SK-N-SH treated with all-trans-retinoic acid at 6 μM for 48 hours (cell line): Measurements from ENCODE around the gene RBM28.

Experiments used
- ATAC-seq: fragments of 200-7000 bp; cut with Tn5 transposase; 3 replicates; pipeline ENCODE4 v1.9.1; 2020; ENCODE audit warnings: mild to moderate bottlenecking, moderate library complexity
- ARNTL ChIP-seq: fragments of 450-650 bp; formaldehyde crosslinking; IDR thresholded peaks from 2 replicates; pipeline ENCODE4 v1.5.0; 2020; ENCODE audit warnings: low read depth, mild to moderate bottlenecking, moderate library complexity, borderline replicate concordance
- BACH2 ChIP-seq: fragments of 250-450 bp; sonication (Bioruptor Pico); IDR thresholded peaks from 2 replicates; pipeline ENCODE4 v1.9.0; 2021; ENCODE audit warnings: mild to moderate bottlenecking, borderline replicate concordance
- CREB5 ChIP-seq: fragments of 250-450 bp; sonication (Bioruptor Pico); IDR thresholded peaks from 2 replicates; pipeline ENCODE4 v1.5.1; 2020; ENCODE audit warnings: low read depth, mild to moderate bottlenecking, moderate library complexity
- CSDC2 ChIP-seq: fragments of 250-450 bp; sonication (Bioruptor Pico); IDR thresholded peaks from 2 replicates; pipeline ENCODE4 v1.5.0; 2020; ENCODE audit warnings: mild to moderate bottlenecking, moderate library complexity
- CSRNP3 ChIP-seq: fragments of 250-450 bp; sonication (Bioruptor Pico); IDR thresholded peaks from 2 replicates; pipeline ENCODE4 v1.5.1; 2021; ENCODE audit warnings: mild to moderate bottlenecking, moderate library complexity
- ESRRG ChIP-seq: fragments of 250-450 bp; sonication (Bioruptor Pico); IDR thresholded peaks from 2 replicates; pipeline ENCODE4 v1.6.1; 2021; ENCODE audit warnings: mild to moderate bottlenecking
- GLIS3 ChIP-seq: fragments of 250-450 bp; sonication (Bioruptor Pico); IDR thresholded peaks from 2 replicates; pipeline ENCODE4 v1.5.0; 2020; ENCODE audit warnings: mild to moderate bottlenecking, moderate library complexity
- ISL1 ChIP-seq: fragments of 250-450 bp; sonication (Bioruptor Pico); IDR thresholded peaks from 2 replicates; pipeline ENCODE4 v2.1.2; 2022; ENCODE audit warnings: mild to moderate bottlenecking, moderate library complexity
- OSR1 ChIP-seq: fragments of 250-450 bp; sonication (Bioruptor Pico); IDR thresholded peaks from 2 replicates; pipeline ENCODE4 v1.8.0; 2022; ENCODE audit warnings: moderate library complexity, mild to moderate bottlenecking, inconsistent platforms
- PATZ1 ChIP-seq: fragments of 250-450 bp; sonication (Bioruptor Pico); IDR thresholded peaks from 2 replicates; pipeline ENCODE4 v1.8.0; 2020; ENCODE audit warnings: mild to moderate bottlenecking, moderate library complexity, borderline replicate concordance
- POU6F1 ChIP-seq: fragments of 250-450 bp; sonication (Bioruptor Pico); IDR thresholded peaks from 2 replicates; pipeline ENCODE4 v1.8.0; 2021; ENCODE audit warnings: low read depth, mild to moderate bottlenecking, moderate library complexity, borderline replicate concordance
- PPARA ChIP-seq: fragments of 250-450 bp; sonication (Bioruptor Pico); IDR thresholded peaks from 2 replicates; pipeline ENCODE4 v1.5.0; 2020; ENCODE audit warnings: mild to moderate bottlenecking, borderline replicate concordance
- RARB ChIP-seq: fragments of 250-450 bp; sonication (Bioruptor Pico); IDR thresholded peaks from 2 replicates; pipeline ENCODE4 v1.8.0; 2021; ENCODE audit warnings: mild to moderate bottlenecking, moderate library complexity
- SNAI2 ChIP-seq: fragments of 250-450 bp; sonication (Bioruptor Pico); IDR thresholded peaks from 2 replicates; pipeline ENCODE4 v1.5.0; 2020; ENCODE audit warnings: mild to moderate bottlenecking, moderate library complexity
- TCF4 ChIP-seq: fragments of 250-450 bp; sonication (Bioruptor Pico); IDR thresholded peaks from 2 replicates; pipeline ENCODE4 v1.8.0; 2021; ENCODE audit warnings: mild to moderate bottlenecking, moderate library complexity, borderline replicate concordance
- TOX ChIP-seq: fragments of 250-450 bp; sonication (Bioruptor Pico); IDR thresholded peaks from 2 replicates; pipeline ENCODE4 v1.8.0; 2021; ENCODE audit warnings: mild to moderate bottlenecking, moderate library complexity, borderline replicate concordance
- ZFP3 ChIP-seq: fragments of 250-450 bp; sonication (Bioruptor Pico); IDR thresholded peaks from 2 replicates; pipeline ENCODE4 v1.5.0; 2020; ENCODE audit warnings: mild to moderate bottlenecking, moderate library complexity
- ZFP30 ChIP-seq: fragments of 450-650 bp; formaldehyde crosslinking; IDR thresholded peaks from 2 replicates; pipeline ENCODE4 v1.5.0; 2022; ENCODE audit warnings: mild to moderate bottlenecking, moderate library complexity
- ZNF565 ChIP-seq: fragments of 450-650 bp; formaldehyde crosslinking; conservative IDR thresholded peaks from 2 replicates; pipeline ENCODE4 v1.5.0; 2020; ENCODE audit warnings: low read depth, mild to moderate bottlenecking, moderate library complexity
- ZNF70 ChIP-seq: fragments of 450-650 bp; formaldehyde crosslinking; IDR thresholded peaks from 2 replicates; pipeline ENCODE4 v1.5.0; 2020; ENCODE audit warnings: mild to moderate bottlenecking, moderate library complexity
- ZNF8 ChIP-seq: fragments of 450-650 bp; formaldehyde crosslinking; IDR thresholded peaks from 2 replicates; pipeline ENCODE4 v1.5.0; 2020; ENCODE audit warnings: mild to moderate bottlenecking, moderate library complexity

Gene RBM28

GRCh38 chr7:128376077-128376476, 32.4 kb upstream of the RBM28 start:
- no peak for ATAC-seq
- TF ChIP-seq OSR1 (CRISPR knock-in tag) (no peak), ZFP30 (CRISPR knock-in tag) (no peak), SNAI2 (no peak), BACH2 (no peak), ZNF70 (CRISPR knock-in tag) (no peak), ISL1 (CRISPR knock-in tag) (no peak)
- TF ChIP-seq, all 23 proteins: peak for 0

GRCh38 chr7:128374041-128374440, 30.3 kb upstream of the RBM28 start:
- TF ChIP-seq CREB5 (no peak), BACH2 (no peak), SNAI2 (no peak), POU6F1 (CRISPR knock-in tag) (no peak), CSDC2 (no peak), CSRNP3 (CRISPR knock-in tag) (no peak), ZNF565 (no peak), ZNF8 (CRISPR knock-in tag) (no peak), OSR1 (CRISPR knock-in tag) (no peak), ZFP3 (no peak), ZNF70 (CRISPR knock-in tag) (no peak), TCF4 (CRISPR knock-in tag) (no peak)
- TF ChIP-seq, all 23 proteins: peak for 0
- ATAC-seq = no peak

GRCh38 chr7:128373606-128374005, 29.9 kb upstream of the RBM28 start:
- TF ChIP-seq CREB5 (no peak), ZFP3 (no peak), GLIS3 (CRISPR knock-in tag) (no peak), ARNTL (CRISPR knock-in tag) (no peak), POU6F1 (CRISPR knock-in tag) (no peak), ESRRG (CRISPR knock-in tag) (no peak), OSR1 (CRISPR knock-in tag) (no peak), ZNF565 (no peak), SNAI2 (no peak), TCF4 (CRISPR knock-in tag) (no peak), PPARA (CRISPR knock-in tag) (no peak), RARB (CRISPR knock-in tag) (no peak), ZFP30 (CRISPR knock-in tag) (no peak), TOX (CRISPR knock-in tag) (no peak), CSDC2 (no peak), PATZ1 (no peak)
- no peak for ATAC-seq
